Vagina (tissue), 2 donors: Measurements from ENCODE around the gene NMNAT3.

Source experiments
- CTCF ChIP-seq, 3 experiments: fragments of 450-650 bp in 2 of 3; fragments of 200-600 bp in 1 of 3; sonication (generic) in 1 of 3; IDR thresholded peaks; one replicate each; pipeline ENCODE4 v1.5.1; 2017 to 2019; ENCODE audit warnings: antibody characterized with exemption in 3 of 3, mild to moderate bottlenecking in 2 of 3, moderate library complexity in 2 of 3
- POLR2AphosphoS5 ChIP-seq, 2 donors: sonication (generic); formaldehyde crosslinking; IDR thresholded peaks; one replicate each; pipeline ENCODE4 v1.9.0; 2017; ENCODE audit warnings: antibody characterized with exemption in 2 of 2, mild to moderate bottlenecking in 2 of 2, low read depth in 1 of 2; ENCODE audit not compliant: insufficient read depth in 1 of 2

GRCh38 chr3:139629033-139629432 lies 48.7 kb downstream of the NMNAT3 start:
- TF ChIP-seq CTCF (IDR thresholded peaks at IDR 0.05) (no peak), POLR2AphosphoS5 (IDR thresholded peaks at IDR 0.05; ENCODE audit: insufficient read depth in 1 of 2, low read depth in 1 of 2) (no peak)
